Sigmoid colon (tissue), 7 donors: ENCODE data around the gene TTC22. TPM values are rescaled to one million over a fixed set of nuclear protein-coding genes. Genes with fewer than 3 reads are reported as not detected.

Experiments
- DNase-seq: peaks from one replicate; pipeline ENCODE4 v3.0.0-alpha.2; 2019
- H3K27ac ChIP-seq, 4 donors: fragments of 200-600 bp; sonication (generic); one replicate each; pipeline ENCODE4 v1.5.1; 2016 to 2019; ENCODE audit warnings: mild to moderate bottlenecking in 1 of 4
- H3K27me3 ChIP-seq, 3 donors: fragments of 200-600 bp; sonication (generic); one replicate each; pipeline ENCODE4 v1.5.1; 2019; ENCODE audit warnings: mild to moderate bottlenecking in 1 of 3
- H3K36me3 ChIP-seq, 4 donors: fragments of 200-600 bp; sonication (generic); one replicate each; pipeline ENCODE4 v1.5.1; 2016 to 2019
- H3K4me1 ChIP-seq, 4 donors: fragments of 200-600 bp; sonication (generic); one replicate each; pipeline ENCODE4 v1.5.1; 2017 to 2019
- H3K4me3 ChIP-seq, 4 donors: fragments of 200-600 bp; sonication (generic); one replicate each; pipeline ENCODE4 v1.5.1; 2017 to 2019; ENCODE audit warnings: mild to moderate bottlenecking in 2 of 4, moderate library complexity in 1 of 4
- H3K9me3 ChIP-seq, 4 donors: fragments of 200-600 bp in 3 of 4; sonication (generic) in 3 of 4; one replicate each; pipeline versions ENCODE4 v1.5.1 to v1.6.1; 2013 to 2019
- CTCF ChIP-seq, 4 experiments: fragments of 450-650 bp in 3 of 4; fragments of 200-600 bp in 1 of 4; IDR thresholded peaks; one replicate each; pipeline ENCODE4 v1.5.1; 2016 to 2019; ENCODE audit warnings: antibody characterized with exemption in 4 of 4, mild to moderate bottlenecking in 3 of 4, moderate library complexity in 2 of 4
- EP300 ChIP-seq, 4 donors: sonication (generic); formaldehyde crosslinking; IDR thresholded peaks; one replicate each; pipeline ENCODE4 v1.6.1; 2017; ENCODE audit warnings: antibody characterized with exemption in 4 of 4
- POLR2A ChIP-seq, 2 donors: fragments of 450-650 bp; IDR thresholded peaks; one replicate each; pipeline ENCODE4 v1.6.1; 2016; ENCODE audit warnings: antibody characterized with exemption in 2 of 2, mild to moderate bottlenecking in 2 of 2, moderate library complexity in 2 of 2
- POLR2AphosphoS5 ChIP-seq, 4 donors: sonication (generic); formaldehyde crosslinking; IDR thresholded peaks; one replicate each; pipeline ENCODE4 v1.6.1; 2017; ENCODE audit warnings: antibody characterized with exemption in 4 of 4
- WGBS, 2 donors: extraction: QIAGEN DNeasy Blood & Tissue Kit; methylation state at CpG; one replicate each; pipeline ENCODE4 v1.1.7; 2013; 5-methylcytosine and 5-hydroxymethylcytosine counted together
- intact Hi-C: fragments of 100-400 bp; cut with DNase I; formaldehyde crosslinking; loops from one replicate; pipeline ENCODE4 v1.15.1; 2023
- polyA plus RNA-seq, 3 donors: library from polyadenylated mRNA; stranded (reverse); fragments of 200-250 nt; gene quantifications; one replicate each; pipeline ENCODE4 v1.2.3, GENCODE V29; 2013
- total RNA-seq, 4 donors: library from RNA; depleted of rRNA; stranded (reverse); fragments of >200 nt; gene quantifications; one replicate each; pipeline ENCODE4 v1.1.0, GENCODE V29; 2016
- donor health status: healthy with polysubstance abuse.
- donor health status: Bipolar disorder and iron deficiency.
- donor health status: healthy.

Gene TTC22
- total and polyA plus RNA-seq, 7 donors, result 0.81 to 39.1 (median 1.9) TPM

GRCh38 chr1:54814126-54814498, 13.0 kb upstream of the TTC22 start:
- intact Hi-C loops, result loop anchor here (5.0 kb wide), 1 partner anchor 142 kb away; no protein-coding TSS in a partner anchor
- no peak overlapping the region for H3K27ac ChIP-seq
- no peak for DNase-seq
- WGBS, 2 donors, result 52 to 79% methylated on average over 10 of the region's 10 CpGs
- H3K4me3 ChIP-seq, result no peak overlapping the region
- H3K36me3 ChIP-seq, result no peaks in the 10 kb centered on the region
- H3K4me1 ChIP-seq, result peaks cover 0 to 5% (median 4%) of the 10 kb centered on the region in 4 donors
- no peaks in the 10 kb centered on the region for H3K9me3 ChIP-seq
- TF ChIP-seq CTCF (IDR thresholded peaks at IDR 0.05), result no peak
- TF ChIP-seq EP300 (IDR thresholded peaks at IDR 0.05), result no peak
- TF ChIP-seq POLR2A (IDR thresholded peaks at IDR 0.05), result no peak
- TF ChIP-seq POLR2AphosphoS5 (IDR thresholded peaks at IDR 0.05), result no peak
- H3K27me3 ChIP-seq, result no peaks in the 10 kb centered on the region

GRCh38 chr1:54813485-54814125, 12.5 kb upstream of the TTC22 start:
- no peaks in the 10 kb centered on the region for H3K36me3 ChIP-seq
- no peaks in the 10 kb centered on the region for H3K27me3 ChIP-seq
- no peak for TF ChIP-seq POLR2A (IDR thresholded peaks at IDR 0.05)
- TF ChIP-seq POLR2AphosphoS5 (IDR thresholded peaks at IDR 0.05), result no peak
- no peak for TF ChIP-seq EP300 (IDR thresholded peaks at IDR 0.05)
- no peak for TF ChIP-seq CTCF (IDR thresholded peaks at IDR 0.05)
- no peak overlapping the region for H3K27ac ChIP-seq
- DNase-seq, result no peak
- WGBS, 2 donors, result 69 to 79% methylated on average over 13 of the region's 13 CpGs
- no peaks in the 10 kb centered on the region for H3K9me3 ChIP-seq
- intact Hi-C loops, result loop anchor here (5.0 kb wide), 1 partner anchor 141 kb away; no protein-coding TSS in a partner anchor
- H3K4me3 ChIP-seq, result no peak overlapping the region
- peaks cover 0 to 5% (median 4%) of the 10 kb centered on the region in 4 donors for H3K4me1 ChIP-seq

- TF ChIP-seq EP300 (IDR thresholded peaks at IDR 0.05), result no peak
- TF ChIP-seq POLR2A (IDR thresholded peaks at IDR 0.05), result no peak
- TF ChIP-seq CTCF (IDR thresholded peaks at IDR 0.05), result no peak
- TF ChIP-seq POLR2AphosphoS5 (IDR thresholded peaks at IDR 0.05), result no peak
- 82 to 83% methylated on average over 13 of the region's 13 CpGs for WGBS, 2 donors
- H3K27ac ChIP-seq, result no peak overlapping the region
- peaks cover 0 to 5% (median 4%) of the 10 kb centered on the region in 4 donors for H3K4me1 ChIP-seq
- intact Hi-C loops, result loop anchor here (5.0 kb wide), 1 partner anchor 141 kb away; no protein-coding TSS in a partner anchor
- H3K9me3 ChIP-seq, result no peaks in the 10 kb centered on the region
- no peaks in the 10 kb centered on the region for H3K36me3 ChIP-seq
- no peak overlapping the region for H3K4me3 ChIP-seq
- no peaks in the 10 kb centered on the region for H3K27me3 ChIP-seq
- no peak for DNase-seq
These were observed 11.8 kb upstream of the TTC22 start for GRCh38 chr1:54812801-54813484.

- no peak overlapping the region for H3K4me3 ChIP-seq
- no peaks in the 10 kb centered on the region for H3K36me3 ChIP-seq
- DNase-seq, result no peak
- H3K9me3 ChIP-seq, result no peaks in the 10 kb centered on the region
- H3K4me1 ChIP-seq, result peaks cover 0 to 5% (median 4%) of the 10 kb centered on the region in 4 donors
- WGBS, 2 donors, result 90 to 92% methylated on average over 18 of the region's 18 CpGs
- no peak overlapping the region for H3K27ac ChIP-seq
- no peak for TF ChIP-seq POLR2AphosphoS5 (IDR thresholded peaks at IDR 0.05)
- TF ChIP-seq CTCF (IDR thresholded peaks at IDR 0.05), result no peak
- no peak for TF ChIP-seq POLR2A (IDR thresholded peaks at IDR 0.05)
- TF ChIP-seq EP300 (IDR thresholded peaks at IDR 0.05), result no peak
- intact Hi-C loops, result loop anchor here (2.0 to 5.0 kb wide), 2 partner anchors 140 to 313 kb away; no protein-coding TSS in a partner anchor
- no peaks in the 10 kb centered on the region for H3K27me3 ChIP-seq
These were observed 10.9 kb upstream of the TTC22 start for GRCh38 chr1:54811739-54812655.
